ENCODE measurements around the gene KIF20A.

DNA sequence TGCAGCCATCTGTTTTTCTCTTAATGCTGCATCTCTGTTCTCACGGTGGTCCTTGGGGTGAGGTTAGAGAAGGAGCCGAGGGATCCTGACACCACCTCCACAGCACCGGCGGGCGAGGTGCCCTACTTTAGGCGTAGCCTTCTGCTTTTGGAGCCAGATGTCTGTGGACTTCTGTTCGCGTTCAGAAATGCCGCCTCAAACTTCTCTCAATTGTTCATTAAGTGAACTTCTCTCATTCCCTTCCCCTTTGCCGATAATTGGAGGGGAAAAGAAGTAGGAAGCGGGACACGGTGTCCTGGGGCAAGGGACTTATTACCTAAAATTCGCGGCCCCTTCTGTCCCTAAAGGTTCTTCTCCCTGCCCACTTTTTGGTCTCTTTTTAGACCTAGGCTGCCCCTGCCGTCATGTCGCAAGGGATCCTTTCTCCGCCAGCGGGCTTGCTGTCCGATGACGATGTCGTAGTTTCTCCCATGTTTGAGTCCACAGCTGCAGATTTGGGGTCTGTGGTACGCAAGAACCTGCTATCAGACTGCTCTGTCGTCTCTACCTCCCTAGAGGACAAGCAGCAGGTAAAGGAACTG, 455 bp downstream of the KIF20A start:
- no peak for TF ChIP-seq POLR2A (IDR thresholded peaks at IDR 0.05)
- TF ChIP-seq, protein P1, sequence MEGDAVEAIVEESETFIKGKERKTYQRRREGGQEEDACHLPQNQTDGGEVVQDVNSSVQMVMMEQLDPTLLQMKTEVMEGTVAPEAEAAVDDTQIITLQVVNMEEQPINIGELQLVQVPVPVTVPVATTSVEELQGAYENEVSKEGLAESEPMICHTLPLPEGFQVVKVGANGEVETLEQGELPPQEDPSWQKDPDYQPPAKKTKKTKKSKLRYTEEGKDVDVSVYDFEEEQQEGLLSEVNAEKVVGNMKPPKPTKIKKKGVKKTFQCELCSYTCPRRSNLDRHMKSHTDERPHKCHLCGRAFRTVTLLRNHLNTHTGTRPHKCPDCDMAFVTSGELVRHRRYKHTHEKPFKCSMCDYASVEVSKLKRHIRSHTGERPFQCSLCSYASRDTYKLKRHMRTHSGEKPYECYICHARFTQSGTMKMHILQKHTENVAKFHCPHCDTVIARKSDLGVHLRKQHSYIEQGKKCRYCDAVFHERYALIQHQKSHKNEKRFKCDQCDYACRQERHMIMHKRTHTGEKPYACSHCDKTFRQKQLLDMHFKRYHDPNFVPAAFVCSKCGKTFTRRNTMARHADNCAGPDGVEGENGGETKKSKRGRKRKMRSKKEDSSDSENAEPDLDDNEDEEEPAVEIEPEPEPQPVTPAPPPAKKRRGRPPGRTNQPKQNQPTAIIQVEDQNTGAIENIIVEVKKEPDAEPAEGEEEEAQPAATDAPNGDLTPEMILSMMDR (IDR thresholded peaks at IDR 0.05), result no peak
